Activated CD4-positive, alpha-beta memory T cell treated with anti-CD3 and anti-CD28 coated beads for 36 hours (primary cell): Measurements from ENCODE around the gene C7orf25. TPM values are rescaled to one million over a fixed set of nuclear protein-coding genes. Genes with fewer than 3 reads are reported as not detected.

Experiments
- CTCF ChIA-PET: fragments of 350-600 bp; sonication (Branson Sonifier 250); formaldehyde crosslinking; loops from one replicate; lab custom pipeline; 2021; ENCODE audit warnings: antibody characterized with exemption, inconsistent platforms; lab: Charles Lee
- POLR2A ChIA-PET: fragments of 350-600 bp; sonication (Branson Sonifier 250); formaldehyde crosslinking; loops from one replicate; lab custom pipeline; 2021; ENCODE audit warnings: antibody characterized with exemption; lab: Charles Lee
- DNase-seq: peaks from one replicate; pipeline ENCODE4 v3.0.0-alpha.2; 2020
- H3K27ac Mint-ChIP-seq: one replicate; pipeline ENCODE4 v1.8.0; 2021; ENCODE audit warnings: mixed read lengths
- H3K27me3 Mint-ChIP-seq: one replicate; pipeline ENCODE4 v1.8.0; 2021; ENCODE audit warnings: mixed read lengths
- H3K36me3 Mint-ChIP-seq: one replicate; pipeline ENCODE4 v1.8.0; 2021; ENCODE audit warnings: mixed read lengths
- H3K4me1 Mint-ChIP-seq: one replicate; pipeline ENCODE4 v1.8.0; 2021; ENCODE audit warnings: low read depth, mixed read lengths
- H3K4me3 Mint-ChIP-seq: one replicate; pipeline ENCODE4 v1.8.0; 2021; ENCODE audit warnings: mild to moderate bottlenecking, mixed read lengths
- H3K9me3 Mint-ChIP-seq: one replicate; pipeline ENCODE4 v1.8.0; 2021; ENCODE audit warnings: mixed read lengths
- intact Hi-C: fragments of 100-400 bp; cut with micrococcal nuclease; formaldehyde crosslinking; loops from one replicate; pipeline ENCODE4 v1.15.1; 2023
- total RNA-seq, 2 experiments: library from RNA; stranded (reverse); gene quantifications; one replicate each; pipeline ENCODE4 v1.2.3, GENCODE V29; 2021

C7orf25 gene
- total RNA-seq, 2 experiments from 2014 or later: 3.6 to 4.3 TPM

DNA sequence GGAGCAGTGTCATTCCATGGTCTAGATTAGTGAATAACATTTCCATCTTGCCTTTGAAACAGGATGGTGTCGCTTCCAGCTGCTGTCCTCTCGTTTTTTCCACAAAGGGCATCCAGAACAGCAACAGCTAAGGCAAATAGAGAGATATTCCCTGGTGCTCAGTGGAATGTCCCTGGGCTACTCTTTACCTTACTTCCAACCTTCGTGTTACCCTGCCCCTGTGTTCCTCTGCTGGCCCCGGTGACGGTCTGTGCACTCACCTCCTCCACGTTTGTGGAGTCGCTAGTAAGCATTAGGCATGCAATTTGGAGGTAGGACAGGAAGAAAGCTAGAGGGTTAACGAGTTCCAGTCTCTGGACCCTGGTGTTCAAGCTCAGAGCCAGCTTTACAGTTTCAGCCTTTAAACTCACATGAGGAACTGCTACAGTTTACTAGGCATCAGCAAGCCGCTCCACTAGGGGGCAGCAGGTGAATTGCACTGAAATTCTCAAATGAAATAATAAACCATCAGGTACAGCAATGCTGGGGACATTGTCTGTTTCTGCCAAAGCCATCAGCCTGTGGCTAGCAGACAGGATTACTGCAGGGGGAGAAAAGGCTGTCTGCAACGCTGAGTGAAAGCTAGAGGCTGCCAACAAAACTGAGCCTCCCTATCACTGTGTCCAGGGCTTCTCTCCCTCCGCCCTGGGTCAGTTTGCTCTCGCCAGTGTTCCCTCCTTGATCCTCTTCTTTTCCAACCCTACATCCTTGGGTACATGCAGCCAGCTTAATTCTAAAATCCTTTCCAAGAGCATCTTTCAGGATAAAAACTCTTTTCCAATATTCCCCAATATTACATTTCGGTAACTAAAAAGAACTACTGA, 29.3 kb upstream of the C7orf25 start:
- POLR2A ChIA-PET: interaction anchor here (1.2 kb wide), 1 partner anchor 9 kb away, joined by 4 read pairs; the partner anchor contains the start of genes MRPL32 and PSMA2
- Mint-ChIP-seq H3K4me1 (peaks cover 39% of the 10 kb centered on the region), H3K27me3 (no peaks in the 10 kb centered on the region), H3K27ac (no peak overlapping the region), H3K36me3 (peaks cover 14% of the 10 kb centered on the region), H3K4me3 (no peak overlapping the region), H3K9me3 (no peaks in the 10 kb centered on the region)
- intact Hi-C loops: loop anchor here (1.0 to 2.0 kb wide), 5 partner anchors 9 to 499 kb away; partner anchors contain the start of genes MRPL32 and PSMA2
- CTCF ChIA-PET: interaction anchor here (0.6 to 2.9 kb wide), 25 partner anchors 9 to 895 kb away, joined by 3 to 25 read pairs (median 4); partner anchors contain the start of genes MRPL32 and PSMA2
- peak; percentile 84 for DNase-seq

DNA sequence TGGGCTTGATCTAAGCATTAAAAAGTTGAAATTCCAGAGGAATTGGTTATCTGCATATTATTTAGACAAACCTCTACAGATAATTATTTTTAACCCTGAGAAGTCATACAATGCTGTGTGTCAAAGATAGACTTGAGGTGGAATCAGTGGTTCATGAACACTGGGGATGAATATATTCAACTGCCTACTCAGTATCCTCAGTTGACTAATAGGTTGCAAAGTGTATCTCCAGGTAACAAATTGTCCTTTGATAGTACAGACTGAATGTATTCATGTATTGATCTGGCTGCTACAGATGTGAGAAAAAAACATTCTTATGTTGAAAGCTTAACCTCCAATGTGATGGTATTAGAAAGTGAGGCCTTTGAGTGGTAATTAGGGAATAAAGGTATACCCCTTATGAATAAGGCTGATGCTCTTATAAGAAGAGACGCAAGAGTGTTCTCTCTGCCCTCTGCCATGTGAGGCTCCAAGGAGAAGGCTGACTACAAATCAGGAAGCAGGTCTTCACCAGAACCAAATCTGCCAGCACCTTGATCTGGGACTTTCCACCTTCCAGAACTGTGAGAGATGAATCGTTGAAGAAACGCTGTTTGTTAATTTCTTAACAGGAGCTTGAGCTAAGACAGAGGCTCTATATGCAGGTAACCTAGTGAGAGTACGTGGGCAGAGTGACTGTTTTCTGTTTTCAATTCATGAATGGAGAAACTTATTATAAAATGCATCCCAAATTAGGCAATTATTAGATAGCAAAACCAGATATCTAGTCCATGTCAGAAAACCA, 27.8 kb upstream of the C7orf25 start:
- peak overlapping the region; percentile 81 for H3K27ac Mint-ChIP-seq
- H3K9me3 Mint-ChIP-seq: no peaks in the 10 kb centered on the region
- CTCF ChIA-PET: interaction anchor here (1.5 to 2.9 kb wide), 3 partner anchors 13 to 322 kb away, joined by 3 to 25 read pairs (median 8); no protein-coding TSS in a partner anchor

DNA sequence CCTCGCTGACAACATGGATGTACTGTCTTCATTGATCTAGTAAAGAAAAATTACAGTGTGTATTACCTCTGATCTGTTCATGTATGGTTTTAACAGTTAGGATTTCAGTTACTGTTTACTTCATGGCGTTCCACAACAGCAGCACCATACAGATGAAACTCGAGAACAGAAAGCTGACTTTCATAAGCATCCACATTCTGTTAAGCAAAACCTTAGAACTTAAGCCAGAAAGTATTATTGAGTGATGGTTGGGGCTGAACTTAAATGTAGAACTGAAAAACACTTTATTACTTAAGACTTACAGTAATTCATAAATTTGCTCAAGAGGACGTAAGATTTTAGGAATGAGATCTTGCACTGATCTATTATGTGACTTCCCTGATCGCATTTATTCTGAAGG, 24.0 kb upstream of the C7orf25 start:
- H3K27me3 Mint-ChIP-seq: no peaks in the 10 kb centered on the region
- no peaks in the 10 kb centered on the region for H3K9me3 Mint-ChIP-seq
- peaks cover 54% of the 10 kb centered on the region for H3K4me1 Mint-ChIP-seq
- no peak overlapping the region for H3K27ac Mint-ChIP-seq
- ChIA-PET CTCF (interaction anchor here (0.6 to 1.2 kb wide), 2 partner anchors 326 to 995 kb away, joined by 3 read pairs; no protein-coding TSS in a partner anchor), POLR2A (no interaction called here)
- peaks cover 41% of the 10 kb centered on the region for H3K36me3 Mint-ChIP-seq
- no peak overlapping the region for H3K4me3 Mint-ChIP-seq
- intact Hi-C loops: loop anchor here (10.0 kb wide), 2 partner anchors 649 to 789 kb away; partner anchors contain the start of genes COA1 and STK17A
- no peak for DNase-seq

More for the DNA sequence above, 27.8 kb upstream of the C7orf25 start:
- intact Hi-C loops: loop anchor here (1.0 to 10.0 kb wide), 4 partner anchors 7 to 785 kb away; partner anchors contain the start of genes COA1, MRPL32, PSMA2 and STK17A
- DNase-seq: peak; percentile 26
- POLR2A ChIA-PET: no interaction called here
- Mint-ChIP-seq H3K4me3 (no peak overlapping the region), H3K36me3 (peaks cover 24% of the 10 kb centered on the region), H3K27me3 (no peaks in the 10 kb centered on the region), H3K4me1 (peaks cover 42% of the 10 kb centered on the region)

DNA sequence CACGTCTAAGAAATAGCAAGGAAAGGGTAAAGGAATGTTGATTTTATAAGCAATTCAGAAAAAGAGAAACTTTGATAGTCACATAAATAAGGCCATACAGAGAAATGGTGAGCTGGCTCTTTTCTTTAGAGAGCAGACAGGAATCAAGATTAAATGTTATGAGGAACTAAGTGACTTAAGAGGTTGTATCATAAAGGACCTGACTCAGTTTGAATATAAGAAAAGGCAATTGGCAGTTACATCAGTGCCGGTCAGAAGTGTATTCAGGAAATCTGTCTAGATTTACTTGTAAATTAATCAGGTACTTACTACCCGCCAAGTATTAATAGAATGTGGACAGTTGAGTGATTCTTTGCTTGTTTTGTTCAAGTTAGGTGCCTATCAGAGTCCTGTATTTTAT, 22.4 kb upstream of the C7orf25 start:
- peak overlapping the region; percentile 20 for H3K27ac Mint-ChIP-seq
- DNase-seq: no peak
- peak overlapping the region; percentile 100 for H3K4me3 Mint-ChIP-seq
- ChIA-PET POLR2A (no interaction called here), CTCF (no interaction called here)
- intact Hi-C loops: loop anchor here (5.0 to 10.0 kb wide), 4 partner anchors 143 to 903 kb away; partner anchors contain the start of genes COA1 and STK17A
- peaks cover 50% of the 10 kb centered on the region for H3K4me1 Mint-ChIP-seq
- H3K9me3 Mint-ChIP-seq: no peaks in the 10 kb centered on the region
- H3K27me3 Mint-ChIP-seq: no peaks in the 10 kb centered on the region
- H3K36me3 Mint-ChIP-seq: peaks cover 44% of the 10 kb centered on the region

DNA sequence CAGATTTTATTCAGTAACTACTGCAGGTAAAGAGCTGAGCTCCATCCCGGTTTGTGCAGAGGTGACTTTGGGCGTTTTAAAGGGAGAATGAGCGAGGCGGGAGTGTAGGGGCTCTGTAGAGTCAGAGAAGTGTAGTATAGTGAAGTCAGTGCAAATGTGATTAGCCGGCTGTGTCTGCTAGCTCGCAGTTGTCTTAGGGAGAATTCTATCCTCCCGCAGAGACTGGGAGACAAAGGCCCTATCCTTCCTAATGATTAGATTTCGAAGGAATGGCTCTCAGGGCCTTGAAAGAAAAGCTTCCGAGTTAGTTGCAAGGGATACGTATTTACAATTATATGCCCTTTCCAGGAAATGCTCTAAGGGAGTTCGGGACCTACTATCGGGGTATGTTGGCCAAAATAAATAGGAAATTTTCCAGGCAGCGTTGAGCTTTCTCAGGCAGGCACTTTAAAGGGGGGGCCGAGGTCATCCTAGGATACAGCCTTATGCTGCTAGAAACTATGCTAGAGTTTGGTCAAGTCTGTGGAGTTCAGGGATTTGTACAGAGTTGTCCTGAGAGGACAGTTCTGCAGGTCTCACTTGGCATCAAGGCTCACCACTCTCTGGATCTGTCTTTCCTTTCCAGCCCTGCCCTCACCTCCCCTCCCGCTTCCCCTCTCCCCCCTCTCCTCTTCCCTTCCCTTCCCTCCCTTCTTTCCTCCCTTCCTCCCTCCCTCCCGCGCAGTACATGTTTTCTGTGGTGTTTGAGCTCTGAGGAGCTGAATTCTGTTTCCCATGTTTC, 21.1 kb upstream of the C7orf25 start:
- intact Hi-C loops: loop anchor here (1.0 to 10.0 kb wide), 8 partner anchors 7 to 1052 kb away; partner anchors contain the start of genes C7orf25, COA1 and STK17A
- peak overlapping the region; percentile 100 for H3K27ac Mint-ChIP-seq
- peaks cover 43% of the 10 kb centered on the region for H3K36me3 Mint-ChIP-seq
- peaks cover 54% of the 10 kb centered on the region for H3K4me1 Mint-ChIP-seq
- H3K27me3 Mint-ChIP-seq: no peaks in the 10 kb centered on the region
- POLR2A ChIA-PET: interaction anchor here (0.6 to 2.9 kb wide), 6 partner anchors 8 to 20 kb away, joined by 3 to 11 read pairs (median 4); partner anchors contain the start of gene C7orf25
- CTCF ChIA-PET: interaction anchor here (1.3 to 2.4 kb wide), 4 partner anchors 8 to 906 kb away, joined by 3 to 18 read pairs (median 6); partner anchors contain the start of gene STK17A
- DNase-seq: no peak
- no peaks in the 10 kb centered on the region for H3K9me3 Mint-ChIP-seq
- H3K4me3 Mint-ChIP-seq: peak overlapping the region; percentile 100

DNA sequence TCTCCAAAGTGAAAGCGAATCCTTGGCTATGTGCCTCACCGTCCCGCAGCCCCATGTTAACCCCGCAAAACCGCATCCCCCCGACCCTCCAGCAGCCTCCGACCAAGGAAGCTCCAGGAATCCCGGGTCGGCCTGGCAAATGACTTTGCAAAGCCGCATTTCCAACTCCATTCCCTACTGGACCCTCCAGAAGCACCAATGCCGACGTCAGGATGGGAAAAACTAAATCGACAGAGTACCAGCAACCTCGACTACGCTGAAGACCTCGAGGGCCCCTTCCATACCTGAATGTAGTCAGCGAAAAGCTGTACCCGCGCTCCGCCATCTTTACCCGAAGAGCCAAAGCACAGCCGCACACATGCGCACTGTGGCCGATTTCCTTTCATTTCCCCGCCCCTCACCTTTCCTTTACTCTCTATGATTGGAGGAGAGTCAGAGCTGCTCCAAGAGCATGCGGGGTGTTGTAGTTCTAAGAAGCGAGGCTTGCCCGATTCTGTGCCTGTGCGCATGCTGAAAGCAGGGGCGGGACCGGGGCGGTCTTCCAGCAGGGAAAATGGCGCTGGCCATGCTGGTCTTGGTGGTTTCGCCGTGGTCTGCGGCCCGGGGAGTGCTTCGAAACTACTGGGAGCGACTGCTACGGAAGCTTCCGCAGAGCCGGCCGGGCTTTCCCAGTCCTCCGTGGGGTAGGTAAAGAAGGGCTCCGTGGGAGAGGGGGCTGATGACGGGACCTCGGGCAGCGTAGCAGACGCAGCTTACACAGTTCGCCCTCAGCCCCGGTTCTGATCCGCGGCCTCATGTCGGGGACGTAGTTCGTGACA, 20.2 kb upstream of the C7orf25 start, which contains the start of the genes MRPL32 and PSMA2:
Gene MRPL32, plus strand, starts transcription at position 543 of the 818 bp plus-strand sequence. Its CDS starts 11 bp downstream, at position 554.
Gene PSMA2, minus strand, starts transcription at position 341 of the 818 bp plus-strand sequence. Its CDS starts 16 bp downstream, at position 325.
- peak; percentile 96 for DNase-seq
- Mint-ChIP-seq H3K36me3 (peaks cover 43% of the 10 kb centered on the region), H3K4me3 (peak within 1 kb of the TSS; percentile 100), H3K4me1 (peaks cover 60% of the 10 kb centered on the region), H3K27me3 (no peaks in the 10 kb centered on the region), H3K27ac (peak within 1 kb of the TSS; percentile 100), H3K9me3 (no peaks in the 10 kb centered on the region)
- POLR2A ChIA-PET: interaction anchor here (0.6 to 2.9 kb wide), 11 partner anchors 9 to 651 kb away, joined by 3 to 11 read pairs (median 4); partner anchors contain the start of genes C7orf25 and STK17A
- CTCF ChIA-PET: interaction anchor here (0.7 to 2.4 kb wide), 8 partner anchors 9 to 907 kb away, joined by 3 to 18 read pairs (median 4); partner anchors contain the start of genes C7orf25 and STK17A
- intact Hi-C loops: loop anchor here (1.0 to 10.0 kb wide), 8 partner anchors 8 to 1051 kb away; partner anchors contain the start of genes C7orf25, COA1 and STK17A

DNA sequence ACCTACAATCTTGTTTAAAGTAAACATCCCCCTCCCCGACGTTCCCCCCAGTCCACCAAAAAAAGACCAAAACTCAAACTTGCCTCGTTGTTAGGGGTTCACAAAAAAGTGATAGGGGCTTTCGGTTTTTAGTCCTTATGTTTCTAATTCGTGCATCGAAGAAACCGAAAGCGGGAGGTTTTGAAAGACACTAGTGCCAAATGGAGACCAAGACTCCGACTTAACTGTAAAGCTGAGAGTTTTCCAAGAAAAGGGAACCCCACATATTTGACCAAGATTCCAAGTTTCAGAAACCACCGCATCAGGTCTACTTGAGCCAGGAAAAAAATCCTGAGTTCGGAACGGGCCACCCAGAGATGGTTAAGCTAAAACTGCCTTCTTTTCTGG, 19.6 kb upstream of the C7orf25 start:
- peak overlapping the region; percentile 100 for H3K4me3 Mint-ChIP-seq
- CTCF ChIA-PET: interaction anchor here (0.7 to 2.4 kb wide), 8 partner anchors 10 to 651 kb away, joined by 3 to 18 read pairs (median 3); partner anchors contain the start of genes C7orf25 and STK17A
- H3K27ac Mint-ChIP-seq: peak overlapping the region; percentile 100
- POLR2A ChIA-PET: interaction anchor here (0.9 to 2.9 kb wide), 7 partner anchors 10 to 652 kb away, joined by 3 to 11 read pairs (median 5); partner anchors contain the start of genes C7orf25 and STK17A
- no peak for DNase-seq
- H3K4me1 Mint-ChIP-seq: peaks cover 62% of the 10 kb centered on the region
- no peaks in the 10 kb centered on the region for H3K27me3 Mint-ChIP-seq
- H3K36me3 Mint-ChIP-seq: peaks cover 45% of the 10 kb centered on the region
- intact Hi-C loops: loop anchor here (5.0 to 10.0 kb wide), 4 partner anchors 146 to 906 kb away; partner anchors contain the start of genes COA1 and STK17A
- H3K9me3 Mint-ChIP-seq: no peaks in the 10 kb centered on the region

DNA sequence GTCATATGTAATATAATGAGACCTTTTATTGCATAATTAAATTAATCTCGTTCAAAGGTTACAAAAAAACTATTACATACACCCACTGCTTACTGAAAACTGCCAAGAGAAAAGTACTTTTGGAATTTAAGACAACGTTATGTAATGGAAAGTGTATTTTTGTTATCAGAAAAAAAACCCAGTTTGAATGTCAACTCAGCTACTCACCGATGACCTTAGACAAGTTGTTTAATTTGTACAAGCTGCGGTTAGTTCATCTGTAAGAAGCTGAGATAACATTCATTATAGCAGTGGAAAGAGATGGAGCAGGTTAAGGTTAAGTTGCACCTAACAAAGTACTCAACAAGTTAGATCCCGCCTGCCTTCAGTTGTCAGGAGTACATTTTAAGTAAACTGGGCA, 19.0 kb upstream of the C7orf25 start:
- H3K36me3 Mint-ChIP-seq: peaks cover 44% of the 10 kb centered on the region
- peak overlapping the region; percentile 100 for H3K27ac Mint-ChIP-seq
- no peak for DNase-seq
- POLR2A ChIA-PET: interaction anchor here (1.6 to 2.9 kb wide), 3 partner anchors 18 to 652 kb away, joined by 5 to 11 read pairs (median 6); partner anchors contain the start of genes C7orf25 and STK17A
- H3K27me3 Mint-ChIP-seq: no peaks in the 10 kb centered on the region
- H3K4me3 Mint-ChIP-seq: peak overlapping the region; percentile 100
- intact Hi-C loops: loop anchor here (5.0 to 10.0 kb wide), 4 partner anchors 146 to 906 kb away; partner anchors contain the start of genes COA1 and STK17A
- H3K9me3 Mint-ChIP-seq: no peaks in the 10 kb centered on the region
- H3K4me1 Mint-ChIP-seq: peaks cover 60% of the 10 kb centered on the region
- CTCF ChIA-PET: interaction anchor here (0.9 to 2.5 kb wide), 5 partner anchors 10 to 509 kb away, joined by 3 to 10 read pairs (median 4); partner anchors contain the start of gene C7orf25

DNA sequence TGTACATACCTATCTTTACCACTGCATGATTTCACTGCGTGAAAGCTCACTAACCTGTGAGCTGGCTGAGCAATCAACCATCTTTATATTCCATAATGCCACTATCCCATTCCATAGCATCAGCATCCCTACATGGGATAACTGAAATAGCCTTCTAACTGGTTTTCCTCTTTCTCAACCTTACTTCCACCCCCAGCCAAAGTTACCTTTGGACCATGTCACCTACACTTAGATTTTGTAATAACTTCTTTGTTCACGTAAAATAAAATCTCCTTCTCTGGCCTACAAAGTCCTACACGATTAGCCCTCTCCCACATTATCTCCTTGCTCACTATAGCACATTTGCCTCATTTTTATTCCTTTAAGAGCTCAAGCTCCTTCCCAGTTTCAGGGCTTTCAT, 17.6 kb upstream of the C7orf25 start:
- H3K4me1 Mint-ChIP-seq: peaks cover 64% of the 10 kb centered on the region
- H3K27ac Mint-ChIP-seq: peak overlapping the region; percentile 0
- no peaks in the 10 kb centered on the region for H3K9me3 Mint-ChIP-seq
- H3K4me3 Mint-ChIP-seq: peak overlapping the region; percentile 21
- H3K36me3 Mint-ChIP-seq: peaks cover 49% of the 10 kb centered on the region
- intact Hi-C loops: no loop called here
- CTCF ChIA-PET: interaction anchor here (0.6 to 2.5 kb wide), 3 partner anchors 12 to 989 kb away, joined by 3 to 10 read pairs (median 5); no protein-coding TSS in a partner anchor
- POLR2A ChIA-PET: interaction anchor here (1.6 kb wide), 1 partner anchor 16 kb away, joined by 6 read pairs; no protein-coding TSS in a partner anchor
- no peaks in the 10 kb centered on the region for H3K27me3 Mint-ChIP-seq
- DNase-seq: no peak
